HEK293T (cell line): ENCODE results near the gene PLD5.

ENCODE experiments used
- FOXA1 ChIP-seq: fragments of 450-650 bp; IDR thresholded peaks from 2 replicates; pipeline ENCODE4 v1.6.1; 2016; ENCODE audit warnings: mild to moderate bottlenecking
- SP1 ChIP-seq: fragments of 450-650 bp; IDR thresholded peaks from 2 replicates; pipeline ENCODE4 v1.6.1; 2017

GRCh38 chr1:242554577-242554976, 30.1 kb upstream of the PLD5 start:
- no peak for TF ChIP-seq SP1
- no peak for TF ChIP-seq FOXA1
